Measurements from ENCODE around the gene ANKRD39.
A peak's percentile ranks its signal among the peaks of the same experiment; 100 is the strongest.

Gene ANKRD39

DNA sequence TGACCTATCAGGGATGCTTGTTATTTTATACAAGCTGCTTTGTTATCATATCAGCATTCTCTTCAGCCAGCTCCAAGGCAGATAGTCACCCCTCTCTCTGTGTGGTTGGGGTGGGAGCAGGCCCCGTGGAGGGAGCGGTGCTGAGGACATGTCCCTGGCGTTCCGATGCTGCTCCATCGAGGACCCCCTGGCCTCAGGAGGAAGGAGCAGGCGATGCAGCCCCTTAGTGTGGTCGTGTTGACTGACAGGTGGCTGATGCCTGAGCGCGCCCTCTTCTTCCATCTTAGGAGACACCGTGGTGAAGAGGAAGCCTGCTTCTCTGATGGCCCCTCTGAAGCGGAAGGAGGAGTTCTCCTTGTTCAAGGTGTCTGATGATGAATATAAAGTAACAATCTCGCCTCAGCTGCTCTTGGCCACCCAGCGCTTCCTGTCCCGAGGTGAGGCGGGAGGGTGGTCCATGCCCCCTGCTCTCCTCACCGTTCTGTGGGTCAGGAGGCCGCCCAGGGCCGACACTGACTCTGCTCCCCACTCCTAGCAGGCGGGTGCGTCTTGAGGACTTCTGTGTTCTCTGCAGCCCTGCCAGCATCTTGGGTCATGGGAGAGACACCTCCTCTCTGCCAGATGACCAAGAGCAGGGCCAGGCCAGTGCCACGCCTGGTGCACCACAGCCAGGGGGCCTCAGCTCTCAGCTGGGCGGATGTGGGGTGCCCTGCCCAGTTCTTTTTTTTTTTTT is 31.1 kb downstream of the ANKRD39 start:
- DNase-seq (ENCODE audit: low read depth in 2 of 2): no peak

DNA sequence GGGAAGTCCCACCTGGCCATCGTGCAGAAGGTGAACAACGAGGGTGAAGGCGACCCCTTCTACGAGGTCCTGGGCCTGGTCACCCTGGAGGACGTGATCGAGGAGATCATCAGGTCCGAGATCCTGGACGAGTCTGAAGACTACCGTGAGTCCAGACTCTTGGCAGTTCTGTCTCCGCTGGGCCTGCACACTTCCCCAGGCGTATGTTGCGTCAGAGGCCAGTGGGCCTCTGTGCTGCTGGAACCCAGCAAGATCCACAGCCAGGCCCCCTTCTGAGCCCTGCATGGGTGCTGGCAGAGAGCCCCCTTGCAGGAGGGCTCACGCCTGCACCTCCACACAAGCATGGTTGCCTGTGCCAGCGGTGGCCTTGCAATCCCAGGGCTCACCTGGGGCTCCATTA is 32.8 kb downstream of the ANKRD39 start:
- DNase-seq (ENCODE audit: low read depth in 2 of 2): no peak

DNA sequence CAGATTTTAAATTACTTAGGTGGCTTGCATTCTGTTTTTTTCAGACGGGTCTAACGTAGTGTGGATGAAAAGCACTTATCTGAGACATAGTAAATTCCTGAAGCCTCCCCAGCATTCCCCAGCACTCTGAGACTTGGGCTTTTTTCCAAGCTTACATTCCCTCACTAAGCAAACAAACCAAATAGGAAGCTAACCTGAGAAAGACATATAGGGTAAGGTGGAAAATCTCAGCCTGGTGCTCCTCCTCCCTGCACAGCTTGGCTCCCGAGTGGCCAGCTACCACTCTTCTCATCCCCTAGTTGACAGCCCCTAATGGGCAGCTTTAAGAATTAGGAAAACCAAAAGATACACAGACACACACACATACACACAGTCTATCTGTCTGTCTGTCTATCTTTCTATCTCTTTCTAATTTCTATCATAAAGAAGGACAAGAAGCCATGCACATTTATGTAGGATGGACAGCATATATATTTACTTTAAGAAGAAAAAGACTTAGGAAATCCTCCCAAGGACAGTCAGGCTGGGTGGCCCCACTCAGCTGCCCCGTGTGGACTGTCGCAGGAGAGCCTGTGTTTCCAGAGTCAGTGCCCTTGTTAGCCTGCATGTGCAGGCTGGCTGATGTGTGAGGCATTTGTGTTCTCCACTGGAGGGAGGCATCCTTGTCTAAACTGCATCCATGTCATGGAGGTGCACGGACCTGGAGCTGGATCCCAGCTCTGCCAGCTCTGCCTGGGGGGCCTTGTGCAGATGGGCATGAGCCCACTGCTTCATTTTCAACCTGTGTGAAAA is 33.5 kb downstream of the ANKRD39 start:
- no peak for DNase-seq (ENCODE audit: low read depth in 2 of 2)

DNA sequence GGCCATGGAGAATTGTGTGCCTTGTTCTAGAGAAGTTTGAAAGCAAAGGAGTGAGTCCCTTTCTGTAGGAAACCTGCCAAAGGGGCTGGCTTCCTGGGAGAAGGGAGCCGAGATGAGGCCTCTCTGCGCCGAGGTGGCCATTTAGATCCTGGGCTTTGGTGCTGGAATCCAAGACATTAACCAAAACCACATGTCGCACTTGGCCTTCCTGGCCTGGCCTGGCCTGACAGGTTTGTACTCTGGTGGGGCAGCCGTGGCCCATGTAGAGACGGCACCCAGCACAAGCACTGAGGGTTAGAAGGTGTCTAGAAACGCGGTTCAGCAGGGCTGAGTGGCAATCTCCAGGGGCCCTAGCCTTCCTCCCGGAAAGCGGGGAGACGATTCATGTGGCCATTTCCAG is 34.6 kb downstream of the ANKRD39 start:
- DNase-seq (ENCODE audit: low read depth in 2 of 2): no peak

DNA sequence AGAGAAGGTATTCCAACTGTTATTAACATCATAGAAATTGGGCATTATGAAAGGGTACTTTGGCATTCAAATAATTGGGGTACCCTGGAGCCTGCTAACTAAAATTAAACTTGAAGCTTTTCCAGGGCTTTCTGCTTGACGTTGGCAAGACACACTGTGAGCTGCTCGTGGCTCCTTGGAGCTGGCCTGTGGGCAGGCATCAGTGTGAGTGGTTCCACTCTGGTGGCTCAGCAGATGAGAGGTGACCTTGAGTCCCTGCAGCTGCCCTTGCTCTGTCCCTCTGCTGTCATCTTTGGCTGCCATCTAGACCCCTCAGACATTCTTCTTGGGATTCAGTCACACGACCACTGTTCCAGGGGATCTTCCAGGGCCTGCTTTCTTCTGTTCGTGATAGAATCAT is 35.0 kb downstream of the ANKRD39 start:
- DNase-seq (ENCODE audit: low read depth in 2 of 2): no peak

DNA sequence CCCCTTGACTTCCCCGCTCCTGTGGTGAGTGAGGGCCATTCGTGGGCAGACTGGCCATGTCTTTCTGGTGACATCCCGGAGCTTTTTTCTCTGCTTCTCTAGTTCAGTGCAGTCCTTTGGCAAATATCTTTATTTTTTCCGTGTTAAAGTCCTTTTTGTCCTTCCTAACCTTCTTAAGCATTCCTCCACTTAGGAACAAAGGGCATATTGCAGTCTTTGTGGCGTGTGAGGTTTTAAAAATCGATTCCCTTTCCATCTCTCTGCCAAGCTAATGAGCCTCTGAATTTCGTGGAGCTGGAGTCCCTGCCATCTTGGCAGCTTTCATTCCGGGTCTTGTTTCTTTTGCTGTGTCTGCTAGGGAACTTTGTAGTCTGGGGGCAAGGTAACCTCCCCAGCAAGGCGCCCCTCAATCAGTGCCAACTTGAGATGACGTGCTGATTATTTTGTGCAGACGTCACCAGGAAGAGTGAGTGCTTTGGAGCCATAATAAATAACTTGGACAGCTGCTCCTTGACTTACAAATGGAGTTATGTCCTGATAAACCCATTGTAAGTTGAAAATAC is 36.6 kb downstream of the ANKRD39 start:
- no peak for DNase-seq (ENCODE audit: low read depth in 2 of 2)

DNA sequence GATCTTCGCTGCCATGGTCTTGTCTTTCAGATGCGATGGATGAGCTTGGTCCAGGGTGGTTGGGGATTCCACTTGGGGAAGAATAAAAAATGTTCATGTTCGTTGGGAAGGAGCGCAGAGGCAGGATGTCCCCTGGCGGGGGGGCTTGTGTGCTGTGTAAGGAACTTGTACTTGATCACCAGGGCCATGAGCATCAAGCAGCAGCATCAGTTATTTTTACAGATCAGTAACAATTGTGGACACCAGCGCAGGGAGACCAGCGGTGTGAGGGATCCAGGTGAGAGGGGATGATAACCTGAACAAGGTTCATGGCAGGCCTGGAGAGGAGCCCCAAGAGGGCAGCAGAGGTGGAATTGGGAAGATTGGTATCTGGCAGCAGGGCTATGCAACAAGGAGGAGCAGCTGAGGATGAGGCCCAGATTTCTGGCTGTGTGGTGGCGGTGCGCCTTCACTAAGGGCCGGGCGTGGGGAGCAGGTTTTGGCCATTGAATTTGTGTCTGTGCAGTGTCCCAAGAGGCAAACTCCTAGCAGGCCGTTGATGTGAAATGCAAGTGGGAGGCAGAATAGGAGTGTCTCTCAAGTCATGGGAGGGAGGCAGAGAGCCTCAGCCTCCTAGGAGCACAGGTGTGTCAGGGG is 37.8 kb downstream of the ANKRD39 start:
- no peak for DNase-seq (ENCODE audit: low read depth in 2 of 2)

DNA sequence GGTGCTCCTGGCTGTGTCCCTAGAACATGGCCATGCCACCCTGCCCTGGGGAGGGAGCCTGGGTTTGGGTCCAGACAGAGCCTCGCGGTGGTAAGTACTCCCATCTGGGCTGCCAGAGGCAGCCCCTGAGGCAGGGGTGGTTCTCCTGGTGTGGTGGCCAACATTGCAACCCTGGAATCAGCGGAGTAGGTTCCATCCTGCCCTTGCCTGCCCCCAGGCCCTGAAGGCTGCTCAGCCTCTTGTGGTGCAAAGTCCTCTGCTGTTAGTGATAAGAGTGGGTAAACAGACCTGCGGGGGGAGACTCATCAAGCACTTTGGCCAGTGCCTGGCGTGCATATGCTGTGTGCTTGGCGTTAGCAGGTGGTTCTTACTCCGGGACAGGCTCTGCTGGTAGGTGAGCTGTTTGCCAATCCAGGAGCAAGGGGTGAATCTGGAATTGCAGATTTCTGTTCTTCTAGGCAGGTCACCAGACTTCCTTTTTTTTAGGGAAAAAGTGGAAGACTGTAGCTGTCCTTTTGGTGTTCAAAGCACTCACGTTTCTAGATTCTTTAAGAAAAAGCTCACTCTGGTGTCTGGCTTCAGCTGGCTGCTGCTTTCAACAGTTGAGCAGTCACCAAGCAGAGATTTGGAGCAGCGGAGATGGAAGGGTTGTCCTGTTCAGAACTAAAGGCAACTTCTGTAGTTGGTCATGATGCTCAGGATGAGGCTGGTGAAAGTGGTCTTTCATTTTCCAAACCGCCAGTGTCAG is 38.5 kb downstream of the ANKRD39 start:
- DNase-seq (ENCODE audit: low read depth in 2 of 2): no peak

DNA sequence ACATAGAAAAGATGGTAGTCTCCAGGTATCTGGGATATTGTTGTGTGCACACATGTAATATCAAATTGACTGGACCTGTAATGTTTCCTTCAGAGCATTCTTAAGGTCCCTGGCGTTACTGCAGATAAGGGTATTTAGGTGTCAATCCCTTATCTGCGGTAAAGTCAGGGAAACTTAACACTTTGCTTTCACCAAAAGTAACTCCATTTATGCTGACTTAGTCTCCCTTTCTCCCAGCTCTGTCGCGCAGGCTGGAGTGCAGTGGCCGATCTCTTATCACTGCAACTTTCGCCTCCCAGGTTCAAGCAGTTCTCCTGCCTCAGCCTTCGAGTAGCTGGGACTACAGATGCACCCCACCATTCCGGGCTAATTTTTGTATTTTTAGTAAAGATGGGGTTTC is 39.9 kb downstream of the ANKRD39 start:
- no peak for DNase-seq (ENCODE audit: low read depth in 2 of 2)

DNA sequence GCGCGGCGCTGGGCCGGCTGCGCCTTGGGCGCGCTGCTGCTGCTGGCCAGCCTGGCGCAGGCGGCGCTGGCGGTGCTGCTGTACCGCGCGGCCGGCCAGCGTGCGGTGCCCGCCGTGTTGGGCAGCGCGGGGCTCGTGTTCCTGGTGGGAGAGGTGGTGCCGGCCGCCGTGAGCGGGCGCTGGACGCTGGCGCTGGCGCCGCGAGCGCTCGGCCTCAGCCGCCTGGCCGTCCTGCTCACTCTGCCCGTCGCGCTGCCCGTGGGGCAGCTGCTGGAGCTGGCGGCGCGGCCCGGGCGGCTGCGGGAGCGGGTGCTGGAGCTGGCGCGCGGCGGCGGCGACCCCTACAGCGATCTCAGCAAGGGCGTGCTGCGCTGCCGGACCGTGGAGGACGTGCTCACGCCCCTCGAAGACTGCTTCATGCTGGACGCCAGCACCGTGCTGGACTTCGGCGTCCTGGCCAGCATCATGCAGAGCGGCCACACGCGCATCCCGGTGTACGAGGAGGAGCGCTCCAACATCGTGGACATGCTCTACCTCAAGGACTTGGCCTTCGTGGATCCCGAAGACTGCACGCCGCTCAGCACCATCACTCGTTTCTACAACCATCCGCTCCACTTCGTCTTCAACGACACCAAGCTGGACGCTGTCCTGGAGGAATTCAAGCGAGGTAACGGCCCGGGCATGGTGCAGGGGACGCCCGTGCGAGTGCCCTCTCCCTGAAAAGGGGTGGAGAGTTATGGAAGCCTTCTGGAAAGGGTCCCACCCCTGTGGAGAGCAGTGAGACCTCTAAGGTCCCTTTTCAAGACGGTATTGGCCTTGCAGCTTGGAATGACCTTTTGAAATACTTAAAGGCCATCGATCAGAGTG is 40.7 kb downstream of the ANKRD39 start:
- no peak for DNase-seq (ENCODE audit: low read depth in 2 of 2)

DNA sequence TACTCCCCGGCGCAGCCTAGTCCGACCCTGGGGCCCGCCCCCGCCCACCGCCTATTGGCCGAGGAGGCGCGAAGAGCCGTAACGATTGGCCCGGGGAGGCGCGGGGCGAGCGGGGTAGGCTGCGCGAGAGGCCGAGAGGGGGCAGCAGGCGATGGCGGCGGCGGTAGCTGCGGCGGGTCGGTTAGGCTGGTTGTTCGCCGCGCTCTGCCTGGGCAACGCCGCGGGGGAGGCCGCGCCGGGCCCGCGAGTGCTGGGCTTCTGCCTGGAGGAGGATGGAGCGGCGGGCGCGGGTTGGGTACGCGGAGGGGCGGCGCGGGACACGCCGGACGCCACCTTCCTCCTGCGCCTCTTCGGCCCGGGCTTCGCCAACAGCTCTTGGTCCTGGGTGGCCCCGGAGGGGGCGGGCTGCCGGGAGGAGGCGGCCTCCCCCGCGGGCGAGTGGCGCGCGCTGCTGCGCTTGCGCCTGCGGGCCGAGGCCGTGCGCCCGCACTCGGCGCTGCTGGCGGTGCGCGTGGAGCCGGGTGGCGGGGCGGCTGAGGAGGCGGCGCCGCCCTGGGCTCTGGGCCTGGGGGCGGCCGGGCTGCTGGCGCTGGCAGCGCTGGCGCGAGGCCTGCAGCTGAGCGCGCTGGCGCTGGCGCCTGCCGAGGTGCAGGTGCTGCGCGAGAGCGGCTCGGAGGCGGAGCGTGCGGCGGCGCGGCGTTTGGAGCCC is 41.5 kb downstream of the ANKRD39 start, which contains the start of gene CNNM3:
CNNM3 (plus strand) TSS at position 142 of the 709 bp plus-strand sequence; CDS start at position 152, 10 bp downstream.
- DNase-seq (ENCODE audit: low read depth in 2 of 2): peak; percentile 96 to 98

DNA sequence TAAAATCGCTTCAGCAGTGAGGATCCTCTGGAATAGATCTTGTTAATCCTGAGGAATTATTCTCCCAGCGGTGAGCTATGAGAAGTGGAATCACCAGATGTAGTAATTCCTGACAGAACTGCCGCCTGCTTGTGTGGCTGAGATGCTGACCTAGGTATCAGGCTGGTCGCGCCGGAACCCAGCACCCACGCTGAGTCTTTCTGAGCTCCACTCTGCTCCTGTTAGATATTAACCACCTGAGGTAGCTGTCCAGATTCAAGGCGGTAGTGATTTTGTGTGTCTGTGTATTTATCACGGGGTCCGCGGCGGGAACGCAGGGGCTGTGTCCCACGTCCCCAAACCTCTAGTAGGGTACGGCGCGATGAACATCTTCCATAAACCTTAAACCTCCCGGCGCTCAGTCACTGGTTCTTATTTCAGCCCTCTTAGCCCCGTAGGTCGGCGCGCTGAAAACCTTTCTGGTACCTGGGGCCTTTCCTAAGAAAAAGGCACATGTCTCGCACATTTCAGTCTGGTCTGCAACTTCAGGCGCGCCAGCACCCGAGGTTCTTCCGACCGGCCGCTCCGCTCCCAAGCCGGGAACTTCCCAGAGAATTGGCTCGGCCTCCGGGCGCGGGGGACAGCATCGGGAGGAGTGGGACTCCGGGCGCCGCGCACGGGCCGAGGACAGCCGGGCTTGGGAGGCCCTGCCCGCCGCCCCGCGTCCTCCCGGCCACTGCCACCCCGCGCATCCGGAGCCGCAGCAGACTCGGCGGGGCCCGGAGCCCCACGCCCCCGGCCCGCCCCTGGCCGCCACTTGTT is 42.3 kb downstream of the ANKRD39 start:
- DNase-seq (ENCODE audit: low read depth in 2 of 2): no peak

DNA sequence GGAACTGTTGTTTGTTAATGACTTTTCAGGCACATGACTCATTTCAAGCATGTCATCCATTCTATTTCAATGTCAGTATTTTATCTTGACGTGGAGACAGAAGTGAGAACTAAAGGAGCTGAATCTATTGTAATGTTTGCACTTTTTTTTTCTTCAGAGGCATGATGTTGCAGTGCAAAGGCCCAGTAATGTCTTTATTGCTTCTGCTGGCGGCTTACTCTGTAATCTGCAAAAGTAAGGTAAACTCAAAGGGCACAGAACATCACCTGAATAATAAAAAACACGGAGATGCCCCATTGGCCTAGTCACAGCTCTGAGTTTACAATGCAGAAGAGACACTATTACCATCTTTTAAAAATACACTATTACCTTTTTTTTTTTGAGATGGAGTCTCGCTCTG is 44.2 kb downstream of the ANKRD39 start:
- no peak for DNase-seq (ENCODE audit: low read depth in 2 of 2)

DNA sequence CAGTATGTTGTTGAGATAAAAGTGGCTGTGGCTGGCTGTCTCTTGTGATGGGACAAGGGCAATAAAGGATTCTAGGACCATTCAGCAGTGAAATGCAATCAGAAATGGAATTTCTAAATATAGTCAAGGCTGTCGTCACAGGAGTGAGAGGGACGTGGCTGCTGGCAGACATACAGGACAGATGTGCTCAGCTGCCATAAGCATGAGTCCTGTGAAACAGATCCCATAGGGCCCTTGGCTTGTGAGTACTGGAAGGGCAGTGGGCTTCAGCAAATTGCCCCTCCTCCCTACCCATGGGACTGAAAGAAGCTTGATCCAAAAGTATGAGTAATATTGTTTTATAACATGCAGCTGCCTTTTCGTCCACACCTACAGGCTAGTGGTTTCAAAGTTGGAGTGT is 45.9 kb downstream of the ANKRD39 start:
- DNase-seq (ENCODE audit: low read depth in 2 of 2): no peak

DNA sequence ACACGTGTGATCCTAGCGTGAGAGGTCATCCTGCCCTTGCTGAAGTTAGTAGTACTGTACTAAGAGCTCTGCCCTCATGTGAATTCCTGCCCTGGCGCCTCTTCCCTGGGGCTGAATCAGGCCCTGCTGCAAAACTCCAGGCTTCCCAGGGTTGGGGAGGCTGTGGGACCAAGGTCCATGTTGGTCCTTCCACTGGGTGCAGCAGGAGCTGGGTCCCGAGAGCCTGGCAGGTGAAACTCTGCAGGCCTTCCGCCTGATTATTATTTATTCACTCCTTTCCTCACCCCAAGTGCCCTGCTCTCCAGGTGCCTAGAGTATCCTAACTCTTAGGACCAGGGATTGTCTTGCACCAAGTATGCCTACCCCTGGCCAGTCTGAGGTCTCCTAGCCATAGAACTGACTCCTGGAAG is 47.0 kb downstream of the ANKRD39 start:
- DNase-seq (ENCODE audit: low read depth in 2 of 2): no peak

DNA sequence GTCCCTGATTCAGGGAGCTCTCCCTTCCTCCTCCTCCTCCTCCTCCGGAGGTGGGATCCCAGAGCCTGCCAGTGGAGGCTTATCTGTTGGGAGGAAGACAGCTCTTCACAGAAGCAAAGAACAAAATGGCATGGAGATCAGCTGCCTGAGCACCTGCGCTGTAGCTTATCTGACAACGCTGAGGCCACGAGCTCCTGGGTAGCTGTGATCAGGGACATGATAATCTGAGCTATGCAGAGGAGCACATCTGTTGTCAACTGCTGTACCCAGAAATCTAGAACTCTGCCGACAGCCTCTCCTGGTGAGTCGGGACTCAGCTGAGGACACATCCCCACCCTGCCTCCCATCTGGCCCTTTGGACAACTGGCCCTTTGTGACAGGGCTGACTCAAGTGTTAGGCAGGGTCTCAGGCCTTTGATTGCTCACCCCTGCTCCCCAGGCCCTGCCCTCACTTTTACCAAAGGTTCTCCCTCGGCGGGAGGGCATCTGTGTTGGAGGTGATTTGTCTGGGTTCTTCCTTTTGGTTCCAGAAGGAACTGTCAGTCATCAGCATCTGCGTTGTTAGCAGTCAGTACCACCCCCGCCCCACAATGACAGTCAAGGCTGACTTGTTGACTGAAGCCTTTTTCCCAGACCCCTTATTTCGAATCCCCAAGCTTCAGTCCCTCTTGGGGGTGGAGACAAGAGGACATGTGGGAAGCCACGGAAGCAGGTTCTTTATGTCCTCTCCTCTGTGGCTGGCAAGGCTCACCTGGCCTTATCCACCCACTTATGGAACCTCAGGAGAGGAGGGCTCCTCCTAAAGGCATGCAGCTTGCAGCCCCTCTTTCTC is 47.6 kb downstream of the ANKRD39 start:
- DNase-seq (ENCODE audit: low read depth in 2 of 2): no peak

DNA sequence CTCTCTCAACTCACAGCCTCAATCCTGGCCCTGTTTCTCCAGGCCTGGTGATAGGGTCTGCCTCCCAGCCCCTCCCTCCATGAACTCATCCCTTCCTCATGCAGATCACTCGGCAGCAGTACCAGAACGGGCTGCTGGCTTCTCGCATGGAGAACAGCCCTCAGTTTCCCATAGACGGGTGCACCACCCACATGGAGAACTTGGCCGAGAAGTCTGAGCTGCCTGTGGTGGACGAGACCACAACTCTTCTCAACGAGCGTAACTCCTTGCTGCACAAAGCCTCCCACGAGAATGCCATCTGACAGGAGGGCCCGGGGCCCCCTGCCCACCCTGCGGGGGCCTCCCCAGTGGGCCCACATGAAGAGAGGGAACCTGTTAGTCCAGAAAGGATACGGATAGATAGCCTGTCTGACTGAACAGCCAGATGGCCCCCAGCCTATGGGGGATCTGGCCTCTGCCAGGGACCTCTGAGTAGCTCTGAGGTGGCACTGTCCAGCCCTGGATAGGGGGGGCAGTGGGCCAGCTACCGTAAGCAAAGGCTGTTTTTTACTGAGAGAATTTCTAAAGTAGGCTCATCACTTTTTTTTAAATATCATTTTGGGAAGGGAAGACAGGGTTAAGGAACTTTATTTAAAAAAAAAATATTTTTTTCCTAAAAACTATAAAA is 48.5 kb downstream of the ANKRD39 start:
- no peak for DNase-seq (ENCODE audit: low read depth in 2 of 2)
